ENCODE data around the gene MED22. TPM values are rescaled to one million over a fixed set of nuclear protein-coding genes. Genes with fewer than 3 reads are reported as not detected.

Gene MED22
- total RNA-seq, 1 experiment from 2014 or later, result 26.2 TPM

DNA sequence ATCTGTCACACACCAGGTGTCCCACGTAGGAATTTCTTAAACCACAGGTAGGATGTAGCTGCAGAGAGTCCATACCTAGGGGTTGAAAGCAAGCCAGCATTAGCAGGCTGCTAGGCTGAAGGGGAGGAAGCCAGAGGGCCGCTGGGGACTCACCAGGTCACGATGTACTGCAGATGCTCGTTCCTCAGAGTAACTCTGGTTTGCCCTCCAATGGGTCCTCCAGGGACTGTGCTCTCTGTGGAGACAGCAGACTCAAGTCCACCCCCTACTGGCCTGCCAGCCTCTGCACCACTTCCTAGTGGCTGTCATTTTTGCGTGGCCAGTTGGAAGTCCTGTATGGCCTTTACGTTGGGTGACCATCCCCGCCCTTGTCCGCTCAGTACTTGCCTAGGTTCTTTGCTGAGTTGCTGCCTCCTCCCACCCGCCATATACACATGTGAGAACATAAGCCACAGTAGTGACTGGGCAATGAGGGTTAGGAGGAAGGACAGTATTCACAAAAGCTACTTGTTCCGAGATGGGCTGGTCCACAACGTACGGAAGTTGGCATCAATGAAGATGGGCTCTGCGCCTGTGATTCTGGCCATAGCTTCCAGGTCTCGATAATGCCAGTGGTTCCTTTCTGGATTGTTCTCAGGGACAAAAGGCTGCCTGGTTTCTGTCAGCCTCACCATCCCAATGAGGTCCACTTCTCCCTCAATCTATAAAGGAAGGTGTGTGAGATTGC, 4.1 kb upstream of the MED22 start:
- CTCF ChIA-PET, result interaction anchor here (0.7 kb wide), 1 partner anchor 8 kb away, joined by 5 read pairs; no protein-coding TSS in a partner anchor
- TF ChIP-seq TCF7L2 (IDR thresholded peaks at IDR 0.05; ENCODE audit: low read depth, low read length), result no peak
- TF ChIP-seq, protein P1, sequence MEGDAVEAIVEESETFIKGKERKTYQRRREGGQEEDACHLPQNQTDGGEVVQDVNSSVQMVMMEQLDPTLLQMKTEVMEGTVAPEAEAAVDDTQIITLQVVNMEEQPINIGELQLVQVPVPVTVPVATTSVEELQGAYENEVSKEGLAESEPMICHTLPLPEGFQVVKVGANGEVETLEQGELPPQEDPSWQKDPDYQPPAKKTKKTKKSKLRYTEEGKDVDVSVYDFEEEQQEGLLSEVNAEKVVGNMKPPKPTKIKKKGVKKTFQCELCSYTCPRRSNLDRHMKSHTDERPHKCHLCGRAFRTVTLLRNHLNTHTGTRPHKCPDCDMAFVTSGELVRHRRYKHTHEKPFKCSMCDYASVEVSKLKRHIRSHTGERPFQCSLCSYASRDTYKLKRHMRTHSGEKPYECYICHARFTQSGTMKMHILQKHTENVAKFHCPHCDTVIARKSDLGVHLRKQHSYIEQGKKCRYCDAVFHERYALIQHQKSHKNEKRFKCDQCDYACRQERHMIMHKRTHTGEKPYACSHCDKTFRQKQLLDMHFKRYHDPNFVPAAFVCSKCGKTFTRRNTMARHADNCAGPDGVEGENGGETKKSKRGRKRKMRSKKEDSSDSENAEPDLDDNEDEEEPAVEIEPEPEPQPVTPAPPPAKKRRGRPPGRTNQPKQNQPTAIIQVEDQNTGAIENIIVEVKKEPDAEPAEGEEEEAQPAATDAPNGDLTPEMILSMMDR (IDR thresholded peaks at IDR 0.05), result peak; percentile 77
- TF ChIP-seq, protein P2, sequence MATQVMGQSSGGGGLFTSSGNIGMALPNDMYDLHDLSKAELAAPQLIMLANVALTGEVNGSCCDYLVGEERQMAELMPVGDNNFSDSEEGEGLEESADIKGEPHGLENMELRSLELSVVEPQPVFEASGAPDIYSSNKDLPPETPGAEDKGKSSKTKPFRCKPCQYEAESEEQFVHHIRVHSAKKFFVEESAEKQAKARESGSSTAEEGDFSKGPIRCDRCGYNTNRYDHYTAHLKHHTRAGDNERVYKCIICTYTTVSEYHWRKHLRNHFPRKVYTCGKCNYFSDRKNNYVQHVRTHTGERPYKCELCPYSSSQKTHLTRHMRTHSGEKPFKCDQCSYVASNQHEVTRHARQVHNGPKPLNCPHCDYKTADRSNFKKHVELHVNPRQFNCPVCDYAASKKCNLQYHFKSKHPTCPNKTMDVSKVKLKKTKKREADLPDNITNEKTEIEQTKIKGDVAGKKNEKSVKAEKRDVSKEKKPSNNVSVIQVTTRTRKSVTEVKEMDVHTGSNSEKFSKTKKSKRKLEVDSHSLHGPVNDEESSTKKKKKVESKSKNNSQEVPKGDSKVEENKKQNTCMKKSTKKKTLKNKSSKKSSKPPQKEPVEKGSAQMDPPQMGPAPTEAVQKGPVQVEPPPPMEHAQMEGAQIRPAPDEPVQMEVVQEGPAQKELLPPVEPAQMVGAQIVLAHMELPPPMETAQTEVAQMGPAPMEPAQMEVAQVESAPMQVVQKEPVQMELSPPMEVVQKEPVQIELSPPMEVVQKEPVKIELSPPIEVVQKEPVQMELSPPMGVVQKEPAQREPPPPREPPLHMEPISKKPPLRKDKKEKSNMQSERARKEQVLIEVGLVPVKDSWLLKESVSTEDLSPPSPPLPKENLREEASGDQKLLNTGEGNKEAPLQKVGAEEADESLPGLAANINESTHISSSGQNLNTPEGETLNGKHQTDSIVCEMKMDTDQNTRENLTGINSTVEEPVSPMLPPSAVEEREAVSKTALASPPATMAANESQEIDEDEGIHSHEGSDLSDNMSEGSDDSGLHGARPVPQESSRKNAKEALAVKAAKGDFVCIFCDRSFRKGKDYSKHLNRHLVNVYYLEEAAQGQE (IDR thresholded peaks at IDR 0.05; ENCODE audit: insufficient read depth in 1 of 2, low read depth in 2 of 2, low read length in 1 of 2), result no peak
- TF ChIP-seq SIN3A (IDR thresholded peaks at IDR 0.05; ENCODE audit: borderline replicate concordance, insufficient read depth, low read depth, low read length), result no peak
- peak; percentile 61 for TF ChIP-seq POLR2AphosphoS5 (IDR thresholded peaks at IDR 0.05; ENCODE audit: low read depth, low read length)
- Histone ChIP-seq H3K27ac (ENCODE audit: low read length) (no peak overlapping the region; the same call in 1 of the 2 replicates), H3K27me3 (ENCODE audit: control insufficient read depth, insufficient read depth, low read length) (no peaks in the 10 kb centered on the region), H3K4me3 (ENCODE audit: low read depth in 2 of 2, low read length in 2 of 2) (no peak overlapping the region), H3K9me3 (ENCODE audit: control insufficient read depth, insufficient read depth, low read depth, low read length) (no peaks in the 10 kb centered on the region), H3K4me1 (ENCODE audit: control insufficient read depth, insufficient read depth, low read length) (peaks cover 15% of the 10 kb centered on the region), H3K36me3 (ENCODE audit: control insufficient read depth, insufficient read depth, low read length) (peaks cover 28% of the 10 kb centered on the region)
- ATAC-seq (peak; percentile 57), DNase-seq (ENCODE audit: low read depth, low spot score) (no peak)
- no TSS peak for BruUV-seq (replicated peaks)
- intact Hi-C loops (cut with micrococcal nuclease; ENCODE audit: unreplicated experiment), result loop anchor here (10.0 kb wide), 1 partner anchor 133 kb away; no protein-coding TSS in a partner anchor
- POLR2A ChIA-PET, result interaction anchor here (0.6 kb wide), 1 partner anchor 421 kb away, joined by 3 read pairs; no protein-coding TSS in a partner anchor
- in situ Hi-C loops (cut with HindIII; ENCODE audit: low pct_unique_long_range_greater_than_20kb, low sequenced_read_pairs), result no loop called here

DNA sequence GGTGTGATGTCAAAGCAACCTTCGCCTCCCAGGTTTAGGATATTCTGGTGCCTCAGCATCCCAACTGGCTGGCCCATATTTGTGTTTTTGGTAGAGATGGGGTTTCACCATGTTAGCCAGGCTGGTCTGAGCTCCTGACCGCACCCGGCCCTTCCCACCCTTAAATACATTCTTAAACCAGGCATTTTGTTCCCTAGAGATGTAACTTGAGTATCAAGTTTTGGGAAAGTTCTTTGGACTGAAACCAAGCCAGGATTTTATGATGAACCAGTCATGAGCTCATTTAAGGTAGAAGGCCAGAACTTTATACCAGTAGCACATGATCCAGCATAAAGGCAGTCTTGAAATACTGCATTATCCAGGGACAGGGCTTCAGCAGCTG, 3.6 kb upstream of the MED22 start:
- Histone ChIP-seq H3K4me1 (ENCODE audit: control insufficient read depth, insufficient read depth, low read length) (peaks cover 16% of the 10 kb centered on the region), H3K27ac (ENCODE audit: low read length) (no peak overlapping the region), H3K4me3 (ENCODE audit: low read depth in 2 of 2, low read length in 2 of 2) (no peak overlapping the region), H3K9me3 (ENCODE audit: control insufficient read depth, insufficient read depth, low read depth, low read length) (no peaks in the 10 kb centered on the region), H3K27me3 (ENCODE audit: control insufficient read depth, insufficient read depth, low read length) (no peaks in the 10 kb centered on the region), H3K36me3 (ENCODE audit: control insufficient read depth, insufficient read depth, low read length) (peaks cover 28% of the 10 kb centered on the region)
- no TSS peak for BruUV-seq (replicated peaks)
- TF ChIP-seq, protein P2 (IDR thresholded peaks at IDR 0.05; ENCODE audit: insufficient read depth in 1 of 2, low read depth in 2 of 2, low read length in 1 of 2), result no peak
- TF ChIP-seq, protein P1 (IDR thresholded peaks at IDR 0.05), result no peak
- TF ChIP-seq POLR2AphosphoS5 (IDR thresholded peaks at IDR 0.05; ENCODE audit: low read depth, low read length) (no peak), TCF7L2 (IDR thresholded peaks at IDR 0.05; ENCODE audit: low read depth, low read length) (no peak), SIN3A (IDR thresholded peaks at IDR 0.05; ENCODE audit: borderline replicate concordance, insufficient read depth, low read depth, low read length) (no peak)
- ChIA-PET CTCF (interaction anchor here (0.7 kb wide), 1 partner anchor 8 kb away, joined by 5 read pairs; no protein-coding TSS in a partner anchor), POLR2A (interaction anchor here (0.6 kb wide), 1 partner anchor 420 kb away, joined by 3 read pairs; no protein-coding TSS in a partner anchor)
- no peak for ATAC-seq
- in situ Hi-C loops (cut with HindIII; ENCODE audit: low pct_unique_long_range_greater_than_20kb, low sequenced_read_pairs), result no loop called here
- DNase-seq (ENCODE audit: low read depth, low spot score), result no peak
- intact Hi-C loops (cut with micrococcal nuclease; ENCODE audit: unreplicated experiment), result loop anchor here (10.0 kb wide), 1 partner anchor 133 kb away; no protein-coding TSS in a partner anchor
